Amniotic stem cell (primary cell): ENCODE measurements around the gene TIGD2.
"Not testable (repeated sequence)": the region's sequence is repeated elsewhere in the genome, so short reads cannot be mapped to it uniquely, and the experiment has no call there.

ENCODE experiments used
- DNase-seq: peaks from one replicate; lab custom pipeline; 2025; lab: John Stamatoyannopoulos, UW

TIGD2 gene

GRCh38 chr4:89119836-89120235 is 8.5 kb downstream of the TIGD2 start:
- no peak for DNase-seq

- no peak for DNase-seq
Measured at GRCh38 chr4:89121387-89122068, 10.2 kb downstream of the TIGD2 start.

GRCh38 chr4:89123451-89123851 is 12.1 kb downstream of the TIGD2 start:
- DNase-seq = no peak

DNA sequence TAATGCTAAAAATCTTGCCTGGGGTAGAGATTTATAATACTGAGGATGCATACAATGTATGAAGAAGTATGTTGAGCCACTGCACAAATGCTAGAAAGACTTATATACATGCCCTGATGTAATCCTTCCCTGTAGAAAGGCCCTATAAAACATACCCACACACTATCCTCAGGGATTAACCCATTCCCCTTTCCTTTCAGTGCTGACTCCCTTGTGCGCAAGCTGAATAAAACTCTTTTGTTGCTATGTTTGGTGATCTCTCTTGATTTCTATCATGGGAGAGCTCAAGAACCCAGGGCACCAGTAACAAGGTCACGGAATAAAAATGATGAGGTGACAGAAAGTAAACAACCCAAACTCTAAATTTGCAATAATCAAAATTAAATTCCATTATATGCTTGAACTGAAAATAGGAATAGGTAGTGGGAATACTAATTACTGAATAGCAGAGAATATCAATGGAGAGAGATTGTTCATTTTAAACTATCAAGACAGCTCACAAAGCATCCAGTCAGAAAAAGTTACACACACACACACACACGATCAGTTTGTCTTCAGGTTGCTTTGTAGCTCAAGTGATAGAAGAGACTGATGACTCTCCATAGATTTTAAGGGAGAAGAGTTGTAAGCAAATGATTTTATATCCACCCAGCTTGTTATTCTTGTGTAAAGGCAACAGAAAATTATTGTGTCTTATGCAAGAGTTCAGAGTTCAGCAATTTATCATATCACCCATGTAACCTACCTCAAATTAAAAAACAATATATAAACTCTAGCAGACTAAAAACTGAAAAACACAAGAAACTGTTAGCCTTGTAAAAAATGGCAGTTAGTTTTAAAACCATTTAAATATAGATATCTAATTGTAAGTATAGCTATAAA is 14.8 kb downstream of the TIGD2 start:
- no peak for DNase-seq

DNA sequence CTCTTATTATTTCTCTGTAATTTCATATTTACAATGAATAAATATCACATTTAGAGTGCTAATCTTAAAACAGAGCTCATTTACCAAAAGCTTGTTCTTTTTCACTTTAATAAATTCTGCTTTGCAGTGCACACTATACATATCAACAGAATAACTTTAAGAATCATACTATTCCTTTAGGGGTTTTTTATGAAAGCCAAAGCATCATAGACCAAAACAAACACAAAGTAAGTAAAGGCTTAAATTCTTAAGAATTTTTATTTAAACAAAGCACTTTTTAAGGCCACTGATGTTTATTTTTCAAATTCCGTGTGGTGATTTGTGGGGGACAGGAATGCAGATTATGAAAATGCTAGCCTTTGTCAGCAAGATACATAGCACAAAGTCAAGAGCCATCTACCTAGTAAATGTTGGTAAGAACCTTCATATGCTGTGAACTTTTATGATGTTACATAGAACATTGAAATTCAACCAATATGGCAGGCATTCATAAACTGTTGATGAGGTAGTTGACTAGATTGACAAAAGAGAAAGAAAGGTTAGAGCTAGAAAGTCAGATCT is 17.8 kb downstream of the TIGD2 start:
- DNase-seq = no peak

DNA sequence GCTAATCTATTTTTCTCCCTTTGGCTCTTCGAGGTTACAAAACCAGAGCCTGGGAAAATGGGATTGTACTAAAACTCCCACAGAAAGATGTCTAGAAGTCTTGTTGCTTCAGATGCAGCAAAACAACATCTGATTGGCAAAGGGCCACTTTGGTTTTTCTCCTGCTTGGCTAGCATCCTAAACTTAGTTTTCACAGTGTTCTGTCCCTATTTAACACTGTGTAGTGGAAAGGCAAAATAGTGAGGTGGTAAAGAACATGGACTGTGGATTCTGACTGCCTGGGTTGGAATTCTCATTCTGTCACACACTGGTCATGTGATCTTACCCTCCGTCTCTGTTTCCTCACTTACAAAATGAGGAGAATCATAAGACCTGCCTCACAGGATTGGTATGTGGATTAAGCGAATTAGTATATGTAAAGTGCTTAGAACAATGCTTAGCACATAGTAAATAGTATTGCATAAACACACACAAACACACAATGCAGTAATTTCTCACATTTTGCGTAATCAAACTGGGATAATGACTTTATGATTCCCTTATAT is 23.5 kb downstream of the TIGD2 start:
- DNase-seq = peak; percentile 45

- DNase-seq = no peak
Measured at GRCh38 chr4:89136525-89136924, 25.2 kb downstream of the TIGD2 start.

DNA sequence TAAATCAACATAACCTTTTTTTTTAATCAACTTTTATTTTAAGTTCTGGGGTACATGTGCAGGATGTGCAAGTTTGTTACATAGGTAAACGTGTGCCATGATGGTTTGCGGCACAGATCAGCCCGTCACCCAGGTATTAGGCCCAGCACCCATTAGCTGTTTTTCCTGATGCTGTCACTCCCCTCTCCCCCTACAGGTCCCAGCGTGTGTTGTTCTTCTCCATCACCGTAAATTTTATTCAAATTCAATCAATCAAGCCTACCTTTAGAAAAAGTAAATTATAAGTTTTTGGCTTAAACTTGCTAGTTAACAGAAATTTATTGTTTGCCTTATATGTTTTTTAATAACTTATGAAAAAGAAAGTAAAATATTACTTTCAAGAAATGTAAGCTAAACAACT is 25.9 kb downstream of the TIGD2 start:
- no peak for DNase-seq

DNA sequence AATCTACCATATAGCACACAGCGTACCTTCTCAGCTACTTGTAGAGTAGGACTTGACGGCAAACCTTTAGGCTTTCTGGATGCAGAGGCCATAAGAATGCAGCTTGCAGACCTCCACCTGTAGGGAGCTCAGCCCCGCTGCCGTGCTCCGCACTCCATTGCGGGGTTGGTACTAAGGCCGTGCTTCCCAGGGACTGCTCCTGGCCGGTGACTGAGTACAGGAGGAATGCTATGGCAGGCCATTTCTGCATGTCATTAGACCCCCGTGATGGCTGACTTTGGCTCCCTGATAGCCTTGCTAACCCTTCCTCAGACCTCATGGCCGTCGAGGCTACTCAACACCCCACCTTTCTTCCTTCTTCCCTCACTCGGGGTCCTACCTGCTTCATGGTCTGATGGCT is 26.4 kb downstream of the TIGD2 start:
- DNase-seq = no peak

DNA sequence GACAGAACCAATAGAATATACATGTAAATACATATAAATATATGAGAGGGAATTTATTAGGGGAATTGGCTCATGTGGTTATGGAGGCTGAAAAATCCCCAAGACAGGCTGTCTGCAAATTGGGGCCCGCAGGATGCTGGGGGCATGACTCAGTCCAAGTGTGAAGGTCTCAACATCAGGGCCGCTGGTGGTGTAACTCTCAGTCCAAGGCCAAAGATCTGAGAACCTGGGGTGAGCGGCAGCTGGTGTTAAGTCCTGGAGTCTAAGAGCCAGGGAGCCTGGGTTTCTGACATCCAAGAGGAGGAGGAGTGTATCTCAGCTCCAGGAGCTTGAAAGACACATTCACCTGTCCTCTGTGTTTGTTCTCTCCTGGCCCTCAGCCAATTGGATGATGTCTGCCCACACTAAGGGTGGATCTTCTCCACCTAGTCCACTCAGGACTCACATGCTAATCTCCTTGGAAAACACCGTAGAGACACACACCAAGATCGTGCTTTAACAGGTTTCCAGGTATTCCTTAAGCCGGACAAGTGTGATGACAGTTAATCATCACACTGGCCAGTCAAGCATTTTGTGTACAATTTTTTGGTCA is 28.9 kb downstream of the TIGD2 start:
- DNase-seq = no peak

DNA sequence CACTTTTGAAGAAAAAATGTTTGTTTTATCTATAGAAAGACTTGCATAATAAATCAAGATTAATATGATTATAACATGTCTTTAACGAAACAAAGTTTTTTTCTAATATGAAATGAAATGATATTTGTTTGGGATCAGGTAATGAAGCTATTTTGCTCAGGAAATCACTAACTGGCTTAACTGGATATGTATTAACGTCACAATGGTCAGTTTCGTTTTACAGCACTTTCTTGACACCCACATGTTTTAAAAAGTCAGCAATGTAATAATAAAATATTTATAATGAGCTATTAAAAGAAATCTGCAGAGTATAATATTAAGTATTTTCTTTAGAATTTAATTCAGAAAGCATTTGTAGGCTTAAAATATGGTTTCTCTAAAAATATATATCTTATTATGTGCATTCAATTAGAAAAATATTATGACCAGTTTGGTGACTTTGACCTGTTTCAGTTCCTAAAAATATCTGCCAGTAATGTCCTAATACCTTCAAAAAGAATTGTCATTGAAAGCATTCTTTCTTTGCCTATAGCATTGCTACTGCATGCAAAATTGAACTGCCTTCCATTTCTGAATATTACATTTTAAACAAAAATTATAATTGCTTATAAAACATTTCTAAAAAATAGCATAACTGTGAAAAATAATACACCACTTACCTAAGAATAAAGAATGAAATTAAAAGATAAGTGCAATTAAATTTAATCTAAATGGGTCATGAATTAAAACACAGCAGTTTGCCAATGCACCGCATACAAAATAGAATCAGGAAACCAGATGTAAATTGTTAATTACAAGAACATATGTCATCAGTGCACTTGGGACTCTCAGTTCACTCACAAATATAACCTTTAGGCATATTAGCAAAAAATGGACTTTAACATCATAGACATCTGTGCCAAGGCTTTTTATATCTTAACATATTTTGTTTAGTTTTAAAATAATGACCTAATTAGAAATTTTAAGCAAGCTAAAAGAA is 31.6 kb downstream of the TIGD2 start:
- no peak for DNase-seq

- not testable (repeated sequence) for DNase-seq
Measured at GRCh38 chr4:89144652-89145051, 33.3 kb downstream of the TIGD2 start.

GRCh38 chr4:89146196-89146595 is 34.9 kb downstream of the TIGD2 start:
- DNase-seq = no peak

- DNase-seq = no peak
Measured at GRCh38 chr4:89152972-89153371, 41.6 kb downstream of the TIGD2 start.

GRCh38 chr4:89156174-89156914 is 45.0 kb downstream of the TIGD2 start:
- no peak for DNase-seq

DNA sequence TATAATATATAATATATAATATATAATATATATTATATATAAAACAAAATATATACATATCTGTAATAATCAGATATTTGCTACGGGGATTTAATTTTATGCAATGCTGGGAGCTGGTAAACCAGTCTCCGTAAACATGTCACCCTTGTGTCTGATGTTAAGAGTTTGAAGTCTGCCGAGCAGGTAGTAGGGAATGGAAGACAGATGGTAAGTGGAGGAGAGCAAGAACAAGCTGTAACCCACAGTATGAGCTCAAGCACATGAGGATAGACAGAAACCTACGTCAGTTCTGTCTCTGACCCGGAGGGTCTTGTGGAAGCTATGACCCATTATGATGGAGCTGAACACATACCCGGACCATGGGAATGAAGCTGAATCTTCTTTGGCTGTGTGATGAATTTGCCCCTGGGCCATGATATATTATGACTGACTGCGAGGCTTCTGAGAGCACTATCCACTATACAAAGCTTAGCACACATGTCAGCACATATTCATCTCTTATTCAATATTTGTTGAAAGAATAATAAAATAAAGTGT is 46.2 kb downstream of the TIGD2 start:
- no peak for DNase-seq

- no peak for DNase-seq
Measured at GRCh38 chr4:89158884-89159503, 47.7 kb downstream of the TIGD2 start.

DNA sequence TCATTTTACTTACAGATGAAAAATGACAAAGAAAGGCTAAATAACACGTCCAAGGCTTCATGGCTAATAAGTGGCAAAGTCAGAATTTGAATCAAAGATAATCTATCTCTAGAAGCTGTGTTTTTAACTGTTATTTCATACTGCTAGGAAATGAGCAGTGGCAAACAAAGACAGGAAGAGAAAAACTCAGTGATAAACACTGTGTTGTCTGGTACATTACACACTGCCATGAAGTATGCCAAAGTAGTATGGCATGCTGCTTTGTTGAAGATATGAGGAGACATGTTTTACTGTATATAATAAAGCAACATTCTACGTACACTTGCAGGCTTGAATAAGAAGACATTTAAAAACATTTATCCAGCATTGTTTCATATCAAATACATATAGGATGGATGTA is 49.5 kb downstream of the TIGD2 start:
- DNase-seq = no peak

GRCh38 chr4:89161841-89162240 is 50.5 kb downstream of the TIGD2 start:
- DNase-seq = no peak

DNA sequence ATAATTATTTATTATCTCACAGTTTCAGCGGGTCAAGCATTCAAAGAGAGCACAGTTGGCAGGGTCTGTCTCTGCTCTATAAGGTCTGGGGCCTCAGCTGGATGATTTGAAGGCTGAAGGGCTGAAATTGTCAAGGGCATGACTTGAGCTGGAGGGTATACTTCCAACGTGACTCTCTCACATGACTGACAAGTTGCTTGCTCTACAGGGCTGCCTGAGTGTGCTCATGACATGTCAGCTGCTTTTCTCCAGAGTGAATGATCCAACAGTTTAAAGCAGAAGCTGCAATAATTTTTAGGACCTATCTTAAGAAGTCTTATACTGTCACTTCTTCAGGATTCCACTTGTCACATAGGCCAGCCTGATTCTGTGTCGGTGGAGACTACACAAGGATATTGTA is 51.2 kb downstream of the TIGD2 start:
- DNase-seq = no peak
